Gastroesophageal sphincter (tissue), 3 donors: ENCODE measurements around the gene TBX20.
"Not testable (repeated sequence)": the region's sequence is repeated elsewhere in the genome, so short reads cannot be mapped to it uniquely, and the experiment has no call there.

Experiments
- POLR2A ChIP-seq, 2 donors: fragments of 450-650 bp; IDR thresholded peaks; one replicate each; pipeline ENCODE4 v1.6.1; 2017; ENCODE audit warnings: antibody characterized with exemption in 2 of 2, mild to moderate bottlenecking in 2 of 2, moderate library complexity in 1 of 2
- TF ChIP-seq, protein P1 (sequence below), 4 experiments: fragments of 200-600 bp in 2 of 4; fragments of 450-650 bp in 2 of 4; sonication (generic) in 1 of 4; IDR thresholded peaks; one replicate each; pipeline ENCODE4 v1.5.1; 2017 to 2019; ENCODE audit warnings: antibody characterized with exemption in 4 of 4, mild to moderate bottlenecking in 2 of 4, moderate library complexity in 2 of 4

GRCh38 chr7:35161059-35161740, 92.7 kb downstream of the TBX20 start:
- TF ChIP-seq POLR2A (IDR thresholded peaks at IDR 0.05) = not testable (repeated sequence)
- TF ChIP-seq, protein P1, sequence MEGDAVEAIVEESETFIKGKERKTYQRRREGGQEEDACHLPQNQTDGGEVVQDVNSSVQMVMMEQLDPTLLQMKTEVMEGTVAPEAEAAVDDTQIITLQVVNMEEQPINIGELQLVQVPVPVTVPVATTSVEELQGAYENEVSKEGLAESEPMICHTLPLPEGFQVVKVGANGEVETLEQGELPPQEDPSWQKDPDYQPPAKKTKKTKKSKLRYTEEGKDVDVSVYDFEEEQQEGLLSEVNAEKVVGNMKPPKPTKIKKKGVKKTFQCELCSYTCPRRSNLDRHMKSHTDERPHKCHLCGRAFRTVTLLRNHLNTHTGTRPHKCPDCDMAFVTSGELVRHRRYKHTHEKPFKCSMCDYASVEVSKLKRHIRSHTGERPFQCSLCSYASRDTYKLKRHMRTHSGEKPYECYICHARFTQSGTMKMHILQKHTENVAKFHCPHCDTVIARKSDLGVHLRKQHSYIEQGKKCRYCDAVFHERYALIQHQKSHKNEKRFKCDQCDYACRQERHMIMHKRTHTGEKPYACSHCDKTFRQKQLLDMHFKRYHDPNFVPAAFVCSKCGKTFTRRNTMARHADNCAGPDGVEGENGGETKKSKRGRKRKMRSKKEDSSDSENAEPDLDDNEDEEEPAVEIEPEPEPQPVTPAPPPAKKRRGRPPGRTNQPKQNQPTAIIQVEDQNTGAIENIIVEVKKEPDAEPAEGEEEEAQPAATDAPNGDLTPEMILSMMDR (IDR thresholded peaks at IDR 0.05) = not testable (repeated sequence)
